Neuronal stem cell (in vitro differentiated cells): Measurements from ENCODE around the gene GREM2.

Source experiments
- DNase-seq: peaks from one replicate; pipeline ENCODE4 v3.0.0-alpha.2; 2013; ENCODE audit warnings: low spot score
- H2AFZ ChIP-seq: one replicate; pipeline ENCODE4 v1.6.1; 2013; ENCODE audit warnings: mild to moderate bottlenecking, low read length, inconsistent platforms
- H2AK5ac ChIP-seq: 2 replicates; pipeline ENCODE4 v1.6.1; 2013; ENCODE audit warnings: low read depth, mild to moderate bottlenecking, inconsistent platforms, low read length, moderate library complexity, mixed read lengths
- H2BK120ac ChIP-seq: 2 replicates; pipeline ENCODE4 v1.6.1; 2013; ENCODE audit warnings: low read depth, mild to moderate bottlenecking, inconsistent platforms, low read length, moderate library complexity, mixed read lengths
- H2BK12ac ChIP-seq: one replicate; pipeline ENCODE4 v1.6.1; 2013; ENCODE audit warnings: low read length, inconsistent platforms
- H2BK15ac ChIP-seq: 2 replicates; pipeline ENCODE4 v1.6.1; 2013; ENCODE audit warnings: mild to moderate bottlenecking, low read length, inconsistent platforms, mixed read lengths
- H2BK5ac ChIP-seq: one replicate; pipeline ENCODE4 v1.6.1; 2013; ENCODE audit warnings: inconsistent platforms, mild to moderate bottlenecking, low read length, moderate library complexity
- H3K14ac ChIP-seq: one replicate; pipeline ENCODE4 v1.6.1; 2013; ENCODE audit warnings: low read length, inconsistent platforms
- H3K18ac ChIP-seq: 2 replicates; pipeline ENCODE4 v1.6.1; 2013; ENCODE audit warnings: low read length, inconsistent platforms
- H3K23ac ChIP-seq: 2 replicates; pipeline ENCODE4 v1.6.1; 2013; ENCODE audit warnings: low read depth, mild to moderate bottlenecking, mixed read lengths, low read length, inconsistent platforms; ENCODE audit not compliant: poor library complexity
- H3K27ac ChIP-seq: replicated peaks from 3 replicates; pipeline ENCODE4 v1.5.1; 2013; ENCODE audit warnings: low read length, inconsistent platforms
- H3K27me3 ChIP-seq, 3 experiments: 2 replicates each; pipeline ENCODE4 v1.6.1; 2013; ENCODE audit warnings: low read length in 3 of 3, mild to moderate bottlenecking in 2 of 3, inconsistent platforms in 1 of 3, low read depth in 1 of 3, mixed read lengths in 1 of 3, moderate library complexity in 1 of 3; ENCODE audit not compliant: control insufficient read depth in 3 of 3, insufficient read depth in 3 of 3
- H3K36me3 ChIP-seq, 2 donors: replicated peaks in 1 of 2; 2 replicates each; pipeline ENCODE4 v1.6.1; 2013; ENCODE audit warnings: low read length in 2 of 2; ENCODE audit not compliant: control insufficient read depth in 2 of 2, insufficient read depth in 2 of 2
- H3K4ac ChIP-seq: 2 replicates; pipeline ENCODE4 v1.6.1; 2013; ENCODE audit warnings: inconsistent platforms, mild to moderate bottlenecking, low read length, moderate library complexity
- H3K4me1 ChIP-seq, 2 donors: 1 replicate in 1 of 2; 2 replicates in 1 of 2; pipeline ENCODE4 v1.6.1; 2013; ENCODE audit warnings: low read length in 2 of 2, low read depth in 1 of 2; ENCODE audit not compliant: control insufficient read depth in 2 of 2, insufficient read depth in 1 of 2
- H3K4me2 ChIP-seq: one replicate; pipeline ENCODE4 v1.6.1; 2013; ENCODE audit warnings: mild to moderate bottlenecking, low read length, inconsistent platforms; ENCODE audit not compliant: insufficient read depth, poor library complexity, severe bottlenecking
- H3K4me3 ChIP-seq, 2 donors: 2 replicates each; pipeline ENCODE4 v1.5.1; 2013; ENCODE audit warnings: low read length in 2 of 2, mild to moderate bottlenecking in 2 of 2, inconsistent platforms in 1 of 2, moderate library complexity in 1 of 2
- H3K79me1 ChIP-seq: one replicate; pipeline ENCODE4 v1.6.1; 2013; ENCODE audit warnings: low read depth, mild to moderate bottlenecking, inconsistent platforms, low read length, moderate library complexity
- H3K9ac ChIP-seq: one replicate; pipeline ENCODE4 v1.6.1; 2013; ENCODE audit warnings: mild to moderate bottlenecking, low read depth, low read length, inconsistent platforms; ENCODE audit not compliant: poor library complexity
- H3K9me3 ChIP-seq, 2 donors: replicated peaks in 1 of 2; 2 replicates each; pipeline versions ENCODE3 to v1.6.1; 2013; ENCODE audit warnings: low read length in 2 of 2, mild to moderate bottlenecking in 2 of 2, inconsistent platforms in 1 of 2, low read depth in 1 of 2, mixed read lengths in 1 of 2, moderate library complexity in 1 of 2; ENCODE audit not compliant: control insufficient read depth in 2 of 2, insufficient read depth in 1 of 2
- H4K8ac ChIP-seq: one replicate; pipeline ENCODE4 v1.6.1; 2013; ENCODE audit warnings: low read depth, mild to moderate bottlenecking, inconsistent platforms, low read length, moderate library complexity
- H4K91ac ChIP-seq: one replicate; pipeline ENCODE4 v1.6.1; 2013; ENCODE audit warnings: low read length, low read depth, mild to moderate bottlenecking, inconsistent platforms; ENCODE audit not compliant: poor library complexity
- WGBS, 2 donors: extraction: QIAGEN DNeasy Blood & Tissue Kit; methylation state at CpG; one replicate each; pipeline ENCODE4 v1.1.7; 2013; ENCODE audit warnings: missing lambda C conversion rate in 2 of 2, mixed read lengths in 1 of 2; ENCODE audit not compliant: insufficient read length in 2 of 2, insufficient replicate concordance in 1 of 2; ENCODE audit errors: extremely low coverage in 2 of 2; 5-methylcytosine and 5-hydroxymethylcytosine counted together

GREM2 gene

DNA sequence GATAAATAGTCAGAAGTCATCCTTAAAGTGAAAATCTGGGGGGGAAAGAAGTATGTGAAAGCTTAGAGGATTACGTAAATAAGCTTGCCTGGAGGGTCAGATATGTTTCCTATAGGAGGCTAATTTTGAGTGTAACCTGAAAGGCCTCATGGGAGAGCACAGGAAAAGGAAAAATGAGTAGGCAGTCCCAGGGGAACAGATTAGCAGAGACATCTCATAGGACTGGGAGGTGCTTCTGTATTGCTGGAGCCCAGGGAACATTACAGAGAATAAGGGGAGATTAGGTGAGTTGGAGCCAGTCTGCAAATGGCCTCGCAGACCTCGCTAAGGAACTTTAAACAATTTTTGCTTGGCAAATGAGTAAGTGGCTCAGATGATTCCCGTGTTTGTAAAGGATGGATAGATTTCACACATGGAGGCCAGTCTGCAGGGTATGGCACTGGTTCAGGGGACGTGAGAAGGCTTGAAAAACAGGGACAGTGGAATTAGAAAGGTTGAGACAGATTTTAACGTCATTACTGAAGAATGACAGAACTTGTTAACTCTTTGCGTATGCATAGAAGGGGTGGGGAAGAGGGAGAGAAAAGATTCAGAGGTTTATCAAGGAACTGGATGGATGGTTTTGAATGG is 149.1 kb downstream of the GREM2 start:
- no peak overlapping the region for H2BK15ac ChIP-seq

DNA sequence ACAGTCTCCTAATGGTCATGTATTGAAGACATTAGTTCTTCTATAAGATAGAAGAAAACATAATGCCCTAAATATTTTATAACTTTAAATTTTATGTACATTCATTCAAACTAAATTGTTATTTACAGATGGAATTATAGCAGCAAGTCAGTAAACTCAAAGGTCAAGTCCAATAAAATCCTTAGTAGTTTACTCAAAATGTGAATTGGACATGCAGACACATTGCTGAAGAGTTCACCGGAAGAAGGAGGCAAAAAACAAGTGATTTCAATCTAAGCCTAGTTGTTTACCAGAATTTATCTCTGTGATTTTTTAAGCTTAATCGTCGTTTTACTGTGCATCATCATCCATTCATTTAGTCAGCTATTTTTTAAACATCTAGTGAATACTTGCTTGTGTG is 149.7 kb downstream of the GREM2 start:
- H2AFZ ChIP-seq, result no peak overlapping the region
- H2BK12ac ChIP-seq, result no peak overlapping the region
- no peak overlapping the region for H3K4ac ChIP-seq
- no peak overlapping the region for H3K23ac ChIP-seq
- no peak overlapping the region for H3K4me2 ChIP-seq
- H3K9ac ChIP-seq, result no peak overlapping the region
- no peaks in the 10 kb centered on the region for H3K27me3 ChIP-seq
- no peak overlapping the region for H2AK5ac ChIP-seq
- H2BK5ac ChIP-seq, result no peak overlapping the region
- no peak overlapping the region for H4K91ac ChIP-seq
- H2BK120ac ChIP-seq, result no peak overlapping the region
- no peak overlapping the region for H3K27ac ChIP-seq
- no peaks in the 10 kb centered on the region for H3K36me3 ChIP-seq
- H3K4me1 ChIP-seq, result peaks cover 3 to 6% of the 10 kb centered on the region in 2 donors
- H4K8ac ChIP-seq, result no peak overlapping the region
- no peaks in the 10 kb centered on the region for H3K79me1 ChIP-seq
- no peaks in the 10 kb centered on the region for H3K9me3 ChIP-seq
- H2BK15ac ChIP-seq, result no peak overlapping the region
- no CpG with 5 or more reads among the region's 3 CpGs for WGBS, 2 donors
- H3K4me3 ChIP-seq, result no peak overlapping the region
- DNase-seq, result no peak
- H3K14ac ChIP-seq, result no peak overlapping the region
- H3K18ac ChIP-seq, result no peak overlapping the region

More for the DNA sequence above, 149.1 kb downstream of the GREM2 start:
- Histone ChIP-seq H3K27ac (no peak overlapping the region), H3K9me3 (no peaks in the 10 kb centered on the region), H3K4ac (no peak overlapping the region), H3K4me3 (no peak overlapping the region), H3K27me3 (no peaks in the 10 kb centered on the region), H4K91ac (no peak overlapping the region), H2BK12ac (no peak overlapping the region), H2BK120ac (no peak overlapping the region), H3K14ac (no peak overlapping the region), H3K79me1 (no peaks in the 10 kb centered on the region), H3K36me3 (no peaks in the 10 kb centered on the region), H4K8ac (no peak overlapping the region), H2AK5ac (no peak overlapping the region), H3K4me2 (no peak overlapping the region), H2AFZ (no peak overlapping the region), H3K9ac (no peak overlapping the region), H3K18ac (no peak overlapping the region), H3K4me1 (peaks cover 3 to 6% of the 10 kb centered on the region in 2 donors), H3K23ac (no peak overlapping the region), H2BK5ac (no peak overlapping the region)
- no peak for DNase-seq
- WGBS, 2 donors, result no CpG with 5 or more reads among the region's 7 CpGs

- Histone ChIP-seq H2AFZ (no peak overlapping the region), H3K23ac (no peak overlapping the region), H2BK15ac (no peak overlapping the region), H2BK120ac (no peak overlapping the region), H3K36me3 (no peaks in the 10 kb centered on the region), H3K27ac (no peak overlapping the region), H3K9me3 (no peaks in the 10 kb centered on the region), H3K4me2 (no peak overlapping the region), H3K27me3 (no peaks in the 10 kb centered on the region), H3K14ac (no peak overlapping the region), H4K8ac (no peak overlapping the region), H3K9ac (no peak overlapping the region), H3K4me3 (no peak overlapping the region), H3K18ac (no peak overlapping the region), H3K79me1 (no peaks in the 10 kb centered on the region), H3K4me1 (no peaks in the 10 kb centered on the region), H2BK12ac (no peak overlapping the region), H2AK5ac (no peak overlapping the region), H4K91ac (no peak overlapping the region), H3K4ac (no peak overlapping the region), H2BK5ac (no peak overlapping the region)
- WGBS, 2 donors, result 100% methylated on average over 2 of the region's 5 CpGs; no CpG with 5 or more reads in 1 of the 2 donors
- DNase-seq, result no peak
Measured at GRCh38 chr1:240457203-240457602, 154.8 kb downstream of the GREM2 start.

GRCh38 chr1:240455228-240455821 is 156.6 kb downstream of the GREM2 start:
- Histone ChIP-seq H3K4ac (no peak overlapping the region), H3K4me3 (no peak overlapping the region), H3K4me1 (no peaks in the 10 kb centered on the region), H2BK5ac (no peak overlapping the region), H2BK15ac (no peak overlapping the region), H3K9ac (no peak overlapping the region), H3K4me2 (no peak overlapping the region), H4K8ac (no peak overlapping the region), H2AFZ (no peak overlapping the region), H3K36me3 (no peaks in the 10 kb centered on the region), H4K91ac (no peak overlapping the region), H3K18ac (no peak overlapping the region), H2BK12ac (no peak overlapping the region), H2BK120ac (no peak overlapping the region), H2AK5ac (no peak overlapping the region), H3K14ac (no peak overlapping the region), H3K23ac (no peak overlapping the region), H3K27ac (no peak overlapping the region), H3K27me3 (no peaks in the 10 kb centered on the region), H3K9me3 (no peaks in the 10 kb centered on the region), H3K79me1 (no peaks in the 10 kb centered on the region)
- WGBS, 2 donors, result no CpG with 5 or more reads among the region's 7 CpGs
- DNase-seq, result no peak
